Activated T-cell treated with anti-CD3 and anti-CD28 coated beads, Interleukin-2, amount 50 U/mL, for 1 hour (primary cell): ENCODE results near the gene PLEKHA6.

Experiments used
- DNase-seq: peaks from one replicate; pipeline ENCODE4 v3.0.0-alpha.2; 2020

The PLEKHA6 gene

DNA sequence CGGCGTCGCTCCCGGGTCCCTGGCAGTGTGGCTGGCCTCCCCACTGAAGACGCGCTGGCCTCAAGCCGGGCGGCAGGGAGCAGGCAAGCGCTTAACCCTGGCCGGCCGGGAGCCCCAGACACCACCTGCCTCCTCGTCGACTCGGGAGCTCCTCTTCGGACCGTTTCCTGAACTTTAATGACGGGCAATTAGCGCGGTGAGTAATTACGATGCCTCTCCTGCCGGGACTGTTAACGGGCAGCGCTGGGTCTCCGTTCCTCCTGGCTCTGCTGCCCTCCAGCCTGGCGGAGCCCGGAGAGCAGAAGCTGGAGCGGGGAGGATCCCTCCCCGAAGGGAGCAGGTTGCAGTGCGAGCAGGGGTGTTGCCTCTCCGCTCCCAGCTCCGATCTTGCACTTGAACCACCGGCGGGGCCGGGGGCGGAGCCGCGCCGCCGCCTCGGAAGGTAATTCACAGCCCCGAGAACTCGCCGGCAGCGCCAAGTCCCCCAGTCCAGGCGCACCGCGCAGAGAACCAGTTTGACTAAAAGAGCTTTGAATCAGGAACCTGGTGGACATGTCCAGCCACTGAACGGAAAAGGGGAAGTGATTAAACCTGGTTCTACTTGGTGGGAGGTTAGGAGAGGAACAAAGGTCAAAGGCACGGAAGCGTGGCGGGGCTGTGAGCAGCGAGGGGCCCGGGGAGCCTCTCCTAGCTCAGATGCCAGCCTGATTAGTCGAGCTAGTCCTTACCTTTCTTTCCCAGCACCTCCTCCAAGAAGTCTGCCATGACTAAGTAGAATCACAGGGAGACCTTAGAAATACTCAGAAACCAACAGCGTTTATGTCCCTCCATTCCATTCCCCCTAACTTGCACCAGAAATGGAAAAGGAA, 18.3 kb upstream of the PLEKHA6 start:
- DNase-seq: peak; percentile 66

GRCh38 chr1:204376919-204377799, 17.4 kb upstream of the PLEKHA6 start:
- DNase-seq: no peak

DNA sequence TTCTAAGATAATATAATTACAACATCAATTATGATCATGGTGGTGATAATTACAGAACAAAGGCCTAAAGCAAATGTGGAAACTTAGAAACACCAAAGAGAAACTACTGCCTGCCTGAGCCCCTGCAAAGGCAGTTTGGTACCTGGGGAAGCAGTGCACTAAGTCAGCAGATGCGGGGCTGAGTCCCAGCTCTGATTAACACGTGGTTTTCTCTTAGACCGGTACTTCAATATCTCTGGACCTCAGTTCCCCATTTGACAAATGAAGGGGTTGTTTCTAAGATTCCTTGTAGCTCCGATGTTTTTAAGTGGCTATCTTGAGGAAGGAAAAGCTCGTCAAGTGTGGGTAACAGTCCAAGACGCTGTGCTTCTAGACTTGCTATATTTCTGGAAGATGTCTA, 16.7 kb upstream of the PLEKHA6 start:
- no peak for DNase-seq

DNA sequence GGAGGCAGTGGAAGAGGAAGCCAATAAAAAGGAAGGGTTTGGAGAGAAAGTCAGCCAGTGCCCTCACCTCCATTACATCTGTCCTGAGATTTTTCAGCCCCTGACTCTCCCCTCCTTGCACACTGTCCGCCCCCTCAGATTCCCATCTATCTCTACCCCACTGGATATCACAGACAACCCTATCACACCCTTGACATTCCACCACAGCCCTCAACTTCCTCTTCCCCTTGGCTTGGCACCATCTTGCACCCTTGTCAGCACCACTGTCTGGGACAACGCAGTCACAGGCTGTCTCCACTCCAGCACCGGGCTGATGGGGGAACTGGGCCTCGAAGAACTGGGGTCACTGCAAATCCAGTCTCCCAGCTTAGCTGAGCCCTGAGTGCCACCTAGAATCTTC, 14.2 kb upstream of the PLEKHA6 start:
- DNase-seq: no peak

DNA sequence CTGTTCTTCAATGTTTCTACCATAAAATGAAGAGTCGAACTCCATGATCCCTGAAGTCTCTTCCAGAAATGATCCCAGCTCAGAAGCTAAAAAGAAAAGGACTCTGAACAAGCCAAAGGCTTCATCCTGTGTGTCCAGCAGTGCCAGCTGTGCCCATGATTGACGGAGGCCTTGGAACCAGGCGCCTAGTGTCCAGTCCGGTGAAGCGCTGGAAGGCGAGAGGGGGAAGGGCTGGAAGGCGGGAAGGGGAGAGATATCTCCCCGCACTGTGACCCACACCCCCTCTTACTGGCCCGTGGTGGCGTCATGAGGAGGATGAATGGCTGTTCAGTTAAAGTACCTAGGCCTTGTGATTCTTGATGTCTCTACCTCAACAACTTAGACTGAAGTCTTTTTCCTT, 10.4 kb upstream of the PLEKHA6 start:
- DNase-seq: no peak

GRCh38 chr1:204368996-204369726, 9.4 kb upstream of the PLEKHA6 start:
- DNase-seq: no peak

GRCh38 chr1:204367956-204368355, 8.2 kb upstream of the PLEKHA6 start:
- DNase-seq: no peak

- DNase-seq: no peak
Measured at GRCh38 chr1:204367193-204367858, 7.6 kb upstream of the PLEKHA6 start.

- no peak for DNase-seq
Measured at GRCh38 chr1:204366759-204367158, 7.0 kb upstream of the PLEKHA6 start.

GRCh38 chr1:204363335-204364114, 3.8 kb upstream of the PLEKHA6 start:
- DNase-seq: peak; percentile 72

- DNase-seq: no peak
Measured at GRCh38 chr1:204362984-204363334, 3.2 kb upstream of the PLEKHA6 start.

- no peak for DNase-seq
Measured at GRCh38 chr1:204361781-204362180, 2.1 kb upstream of the PLEKHA6 start.

- no peak for DNase-seq
Measured at GRCh38 chr1:204361341-204361771, 1.6 kb upstream of the PLEKHA6 start.

DNA sequence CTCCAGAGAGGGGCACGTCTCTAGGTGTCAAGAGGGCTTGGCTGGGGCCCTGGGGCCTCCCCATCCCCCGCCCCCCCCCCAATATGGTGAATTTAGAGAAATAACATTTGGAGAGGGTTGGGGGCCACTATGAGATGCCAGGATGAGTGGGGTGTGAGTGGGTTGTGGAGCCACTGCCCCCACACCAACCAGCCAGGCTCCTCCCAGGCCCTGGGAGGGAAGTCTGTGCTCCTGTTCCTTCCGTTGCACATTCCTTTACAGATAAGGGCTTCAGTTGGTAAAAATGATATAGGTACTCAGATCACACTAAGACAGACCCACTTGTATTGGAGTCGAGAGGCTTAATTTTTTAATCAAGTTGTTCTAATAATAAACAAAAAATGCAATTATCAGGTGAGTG, 585 bp upstream of the PLEKHA6 start:
- no peak for DNase-seq

DNA sequence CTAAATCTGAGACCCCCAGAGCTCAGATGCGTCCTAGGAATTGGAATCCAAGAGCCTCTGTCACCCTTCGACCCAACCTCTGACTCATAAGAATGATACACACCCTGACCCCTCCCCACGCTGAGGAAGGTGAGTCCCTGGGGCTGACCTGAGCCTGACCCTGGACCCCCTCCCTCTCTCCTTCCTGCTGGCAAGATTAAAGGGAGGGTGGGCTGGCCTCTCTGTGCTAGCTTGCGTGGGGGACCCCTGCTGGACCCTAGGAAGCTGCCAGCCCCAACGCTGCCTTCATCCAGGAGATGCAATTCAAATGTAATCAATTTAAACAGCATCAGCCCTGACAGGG, 627 bp downstream of the PLEKHA6 start:
- no peak for DNase-seq

GRCh38 chr1:204358605-204359004, 1.1 kb downstream of the PLEKHA6 start:
- DNase-seq: no peak

- DNase-seq: no peak
Measured at GRCh38 chr1:204357551-204358490, 1.9 kb downstream of the PLEKHA6 start.

DNA sequence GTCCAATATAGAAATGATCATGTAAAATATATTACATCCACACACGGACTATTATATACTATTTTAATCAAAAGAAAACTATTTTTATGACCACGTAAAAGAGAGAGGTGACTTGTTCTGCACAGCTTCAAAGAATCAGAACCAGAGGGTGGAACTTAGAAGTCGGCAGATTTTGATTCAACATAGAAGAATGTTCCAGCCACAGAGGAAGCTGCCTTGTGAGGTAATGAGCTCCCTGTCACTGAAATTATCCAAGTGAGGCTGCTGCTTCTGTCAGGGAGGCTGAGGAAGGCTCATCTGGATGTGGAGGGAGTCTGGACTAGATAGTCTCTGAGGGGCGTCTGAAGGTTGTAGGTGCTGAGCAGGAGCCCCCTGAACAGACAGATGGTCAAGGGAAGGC, 2.7 kb downstream of the PLEKHA6 start:
- no peak for DNase-seq

DNA sequence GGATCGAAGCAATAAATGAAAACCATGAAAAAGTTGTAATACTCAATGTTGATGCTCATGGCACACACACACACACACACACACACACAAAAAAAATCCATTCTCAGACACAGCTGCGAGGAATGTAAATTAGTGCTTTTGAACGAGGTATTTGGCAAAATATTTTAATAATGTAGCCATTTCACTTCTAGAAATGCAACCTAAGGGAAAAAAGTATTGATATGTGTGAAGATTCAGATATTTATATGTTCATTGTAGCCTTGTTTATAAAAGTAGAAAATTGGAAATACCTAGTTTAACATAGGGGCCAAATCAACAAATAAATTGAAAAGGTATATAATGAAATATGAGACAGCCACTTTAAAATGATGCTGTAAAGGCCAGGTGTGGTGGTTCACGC, 3.8 kb downstream of the PLEKHA6 start:
- no peak for DNase-seq

DNA sequence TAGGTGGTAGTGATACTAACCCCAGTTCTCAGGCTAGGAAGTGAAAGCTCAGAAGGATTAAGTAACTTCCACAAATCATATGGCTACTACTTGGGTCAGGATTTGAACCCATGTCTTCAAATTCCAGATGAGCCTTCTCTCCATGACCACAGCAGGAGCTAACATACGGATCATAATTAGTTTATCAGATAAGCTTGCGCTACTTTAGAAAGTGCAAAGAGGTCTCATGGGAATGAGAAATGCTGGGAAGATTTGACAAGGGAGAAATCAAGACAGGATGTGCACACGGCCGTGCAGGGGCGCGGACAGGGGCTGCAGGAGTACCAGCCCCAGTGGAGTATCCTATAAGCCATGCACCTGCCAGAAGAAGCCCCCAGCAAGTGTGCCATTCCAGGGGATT, 5.2 kb downstream of the PLEKHA6 start:
- DNase-seq: no peak
